H7 (cell line): Measurements from ENCODE around the gene OR13J1. TPM values are rescaled to one million over a fixed set of nuclear protein-coding genes. Genes with fewer than 3 reads are reported as not detected.

ENCODE experiments used
- DNase-seq: peaks from one replicate; pipeline ENCODE4 v3.0.0; 2012
- H3K27me3 ChIP-seq: 2 replicates; pipeline ENCODE4 v1.6.0; 2011; ENCODE audit warnings: mild to moderate bottlenecking, low read length; ENCODE audit not compliant: control insufficient read depth, insufficient read depth
- H3K36me3 ChIP-seq: replicated peaks from 2 replicates; pipeline ENCODE4 v1.5.1; 2011; ENCODE audit warnings: low read length; ENCODE audit not compliant: control insufficient read depth, insufficient read depth
- H3K4me3 ChIP-seq: 2 replicates; pipeline ENCODE4 v1.5.1; 2011; ENCODE audit warnings: low read depth, mild to moderate bottlenecking, control low read depth, low read length, moderate library complexity; ENCODE audit not compliant: insufficient read depth
- total RNA-seq: library from RNA; depleted of rRNA; stranded (reverse); fragments of >200 nt; shearing (Covaris generic); gene quantifications from 2 replicates; pipeline ENCODE4 v1.2.3, GENCODE V29; 2014; rRNA removed

OR13J1 gene
- total RNA-seq, 1 experiment from 2014 or later = not detected

DNA sequence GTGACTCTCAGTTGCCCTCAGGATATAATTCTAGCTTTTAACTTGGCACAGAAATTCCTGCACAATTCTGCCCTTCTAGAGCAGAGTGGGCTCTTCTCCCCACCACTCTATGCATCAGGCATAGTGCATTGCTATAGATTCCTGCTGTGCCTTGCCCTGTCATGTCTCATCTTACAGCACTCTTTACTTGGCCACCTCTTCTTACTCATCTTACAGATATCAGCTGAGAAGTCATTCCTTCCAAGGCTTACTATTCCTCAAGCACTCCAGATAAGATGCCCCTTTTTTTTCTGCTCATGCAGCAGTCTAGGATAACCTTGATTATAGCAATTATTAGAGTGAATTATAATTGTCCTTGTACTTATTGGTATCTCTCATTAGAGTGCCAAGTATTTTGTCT is 47.3 kb downstream of the OR13J1 start:
- Histone ChIP-seq H3K36me3 (no peaks in the 10 kb centered on the region), H3K4me3 (no peak overlapping the region), H3K27me3 (no peaks in the 10 kb centered on the region; the same call in 1 of the 2 replicates)
- DNase-seq = no peak

DNA sequence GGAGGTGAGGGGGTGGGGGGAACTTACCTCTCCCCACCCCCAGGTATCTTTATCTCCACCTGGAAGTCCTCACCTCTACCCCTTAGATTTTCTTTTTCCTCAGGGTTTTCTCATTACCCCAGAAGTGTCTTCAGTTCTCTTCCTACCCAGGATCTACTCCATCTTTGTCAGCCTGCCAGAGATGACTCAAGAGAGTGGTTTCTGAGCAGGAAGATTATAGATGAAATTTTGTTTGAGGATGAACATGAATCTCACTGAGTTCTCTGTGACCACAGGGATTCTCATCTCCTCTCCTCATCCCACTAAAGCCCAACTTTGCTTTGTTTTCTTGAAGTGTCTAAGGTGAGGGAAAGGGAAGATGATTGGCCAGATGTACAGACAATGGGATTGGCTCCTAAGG is 50.1 kb downstream of the OR13J1 start:
- Histone ChIP-seq H3K36me3 (no peaks in the 10 kb centered on the region), H3K27me3 (no peaks in the 10 kb centered on the region; the same call in 1 of the 2 replicates), H3K4me3 (no peak overlapping the region)
- DNase-seq = no peak

Other genes starting within 250 kb of the OR13J1 start
- 0.69 and 2.3 TPM in 2 replicates for gene SIT1, start 219.5 kb downstream of the OR13J1 start, total RNA-seq
- 10,629 and 14,347 TPM in 2 replicates for gene RMRP, start 212.4 kb downstream of the OR13J1 start, total RNA-seq
- 4.1 and 9.3 TPM in 2 replicates for gene CCDC107, start 212.1 kb downstream of the OR13J1 start, total RNA-seq
- 17.4 and 21.4 TPM in 2 replicates for gene ARHGEF39, start 205.2 kb downstream of the OR13J1 start, total RNA-seq
- gene CA9, start 196.5 kb downstream of the OR13J1 start, total RNA-seq = 0.78 TPM in 1 of 2 replicates, not detected in the other
- 117 and 129 TPM in 2 replicates for gene TPM2, start 180.5 kb downstream of the OR13J1 start, total RNA-seq
- gene TLN1, start 138.2 kb downstream of the OR13J1 start, total RNA-seq = 91.2 and 106 TPM in 2 replicates
- gene CREB3, start 137.7 kb downstream of the OR13J1 start, total RNA-seq = 26.0 and 28.6 TPM in 2 replicates
- 75.2 and 85.5 TPM in 2 replicates for gene GBA2, start 121.2 kb downstream of the OR13J1 start, total RNA-seq
- gene RGP1, start 121.1 kb downstream of the OR13J1 start, total RNA-seq = 14.4 and 16.4 TPM in 2 replicates
- gene MSMP, start 116.1 kb downstream of the OR13J1 start, total RNA-seq = not detected in 2 replicates
- 6.4 and 7.5 TPM in 2 replicates for gene NPR2, start 78.8 kb downstream of the OR13J1 start, total RNA-seq
- 0.15 and 0.55 TPM in 2 replicates for gene SPAG8, start 58.1 kb downstream of the OR13J1 start, total RNA-seq
- gene HINT2, start 55.4 kb downstream of the OR13J1 start, total RNA-seq = 46.9 and 53.8 TPM in 2 replicates
- gene FAM221B, start 41.7 kb downstream of the OR13J1 start, total RNA-seq = not detected in 2 replicates
- gene TMEM8B, start 41.2 kb downstream of the OR13J1 start, total RNA-seq = 2.0 and 3.1 TPM in 2 replicates
- 0.21 TPM in 1 of 2 replicates, not detected in the other for gene HRCT1, start 35.8 kb upstream of the OR13J1 start, total RNA-seq
- 0.07 TPM in 1 of 2 replicates, not detected in the other for gene SPAAR, start 39.1 kb upstream of the OR13J1 start, total RNA-seq
- gene OR2S2, start 87.8 kb upstream of the OR13J1 start, total RNA-seq = not detected in 2 replicates
- 11.7 and 16.1 TPM in 2 replicates for gene RECK, start 166.5 kb upstream of the OR13J1 start, total RNA-seq